Measurements from ENCODE around the gene TXNIP.

Gene TXNIP

DNA sequence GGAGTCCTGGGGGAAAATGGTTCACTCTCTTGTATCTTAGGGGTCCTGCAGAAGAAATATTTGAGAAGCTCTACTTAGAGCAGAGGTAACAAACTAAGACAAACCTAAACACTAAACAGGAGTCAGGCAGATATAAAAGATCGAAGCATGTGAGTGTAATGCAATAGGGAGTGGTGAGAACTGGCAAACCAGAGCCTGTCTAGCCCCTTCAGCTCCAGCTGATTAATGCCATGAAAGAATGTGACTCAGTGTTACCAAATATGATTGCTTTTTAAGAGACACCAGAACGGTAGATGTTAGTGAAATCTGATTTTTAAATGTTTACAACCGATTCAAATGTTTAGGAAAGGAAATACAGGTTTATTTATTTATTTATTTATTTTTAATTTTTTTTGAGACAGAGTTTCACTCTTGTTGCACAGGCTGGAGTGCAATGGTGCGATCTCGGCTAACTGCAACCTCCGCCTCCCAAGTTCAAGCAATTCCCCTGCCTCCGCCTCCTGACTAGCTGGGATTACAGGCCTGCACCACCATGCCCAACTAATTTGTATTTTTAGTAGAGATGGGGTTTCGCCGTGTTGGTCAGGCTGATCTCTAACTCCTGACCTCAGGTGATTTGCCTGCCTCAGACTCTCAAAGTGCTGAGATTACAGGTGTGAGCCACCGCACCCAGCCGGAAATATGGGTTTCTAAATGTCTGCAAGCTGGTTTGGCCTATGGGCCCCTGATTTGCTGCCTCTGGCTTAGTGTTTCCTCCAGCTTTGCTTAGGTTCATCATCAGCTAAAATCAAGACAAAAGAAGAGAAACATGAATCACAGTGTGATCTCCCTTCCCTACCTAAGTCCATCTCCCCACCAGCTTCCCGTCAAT, 12.2 kb downstream of the TXNIP start:
- peak; percentile 42 for DNase-seq

DNA sequence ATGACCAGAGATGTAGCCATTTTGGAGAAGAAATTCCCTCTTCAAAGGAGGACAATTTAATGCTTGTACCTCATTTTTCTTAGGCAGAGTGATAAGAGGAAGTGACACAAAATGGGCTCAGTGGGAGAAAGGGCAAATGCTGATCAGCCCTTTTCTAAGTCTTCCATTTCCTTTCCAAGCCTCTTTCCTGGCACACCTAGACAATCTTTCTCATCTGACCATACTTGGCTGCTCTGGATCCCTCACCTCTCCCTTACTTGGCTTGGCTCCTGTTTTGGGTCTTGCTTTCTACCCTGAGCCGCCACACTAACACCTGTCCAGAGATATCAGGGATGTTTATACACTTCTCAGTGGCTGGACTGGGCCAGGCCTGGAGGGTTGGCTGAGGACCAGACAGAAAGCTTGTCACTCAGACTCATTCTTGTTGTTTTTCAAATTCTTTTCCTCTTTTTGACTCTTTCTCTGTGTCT, 13.1 kb downstream of the TXNIP start:
- no peak for DNase-seq

DNA sequence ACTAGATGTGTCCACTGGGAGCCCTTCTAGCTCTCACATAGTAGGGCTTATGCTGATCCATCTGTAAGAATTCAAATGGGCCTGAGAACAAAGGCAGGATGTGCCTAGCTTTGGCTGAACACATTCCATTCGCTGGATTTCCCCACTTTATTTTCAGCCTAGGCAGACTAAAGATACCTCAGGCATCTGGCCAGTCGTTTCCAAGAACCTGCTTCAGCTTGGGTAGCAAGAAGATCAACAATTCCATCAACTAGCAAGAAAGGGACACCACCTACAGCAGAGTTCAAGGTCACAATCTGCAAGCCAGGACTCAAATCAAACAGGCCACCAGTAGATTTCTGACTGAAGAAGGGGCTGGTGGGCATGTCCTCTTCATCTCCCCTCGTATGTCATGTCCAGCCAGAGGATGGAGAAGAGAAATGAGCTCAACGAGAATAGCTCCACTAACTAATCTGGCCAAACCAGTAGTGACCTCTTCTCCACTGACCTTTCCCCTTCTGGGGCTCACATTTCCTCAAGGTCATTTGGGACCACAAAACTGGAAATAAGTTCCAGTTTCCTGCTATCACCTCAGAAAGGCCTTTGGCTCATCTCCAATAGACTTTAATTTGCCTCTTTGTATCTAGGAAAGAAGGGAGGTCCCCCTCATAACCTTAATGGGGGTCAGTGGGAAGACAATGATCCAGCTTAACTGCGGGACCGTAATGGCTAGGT, 14.2 kb downstream of the TXNIP start:
- no peak for DNase-seq

DNA sequence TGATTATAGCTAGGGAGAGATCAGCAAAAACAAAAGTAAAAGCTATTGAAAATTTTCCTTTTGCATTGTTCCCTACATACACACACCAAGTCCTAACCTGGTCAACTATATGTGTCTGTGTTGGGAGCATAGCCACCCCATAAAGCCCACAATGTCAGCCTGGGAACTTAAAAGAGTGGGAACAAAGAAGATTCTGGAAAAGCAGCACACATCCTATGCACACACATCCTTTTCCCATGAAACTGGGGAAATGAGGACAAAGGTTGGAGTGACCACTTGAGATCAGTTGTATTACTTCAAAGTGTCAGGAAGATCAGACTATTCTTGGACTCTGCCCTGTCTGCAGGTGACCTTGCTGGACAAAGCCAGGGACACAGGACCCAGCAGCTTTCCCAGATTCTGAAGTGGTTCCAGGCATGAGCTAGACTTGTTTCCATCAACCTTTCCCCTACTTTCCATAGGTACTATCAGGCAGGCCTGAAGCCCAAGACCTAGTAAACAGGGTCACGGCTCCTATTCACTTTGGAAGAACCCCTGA, 15.9 kb downstream of the TXNIP start:
- no peak for DNase-seq

DNA sequence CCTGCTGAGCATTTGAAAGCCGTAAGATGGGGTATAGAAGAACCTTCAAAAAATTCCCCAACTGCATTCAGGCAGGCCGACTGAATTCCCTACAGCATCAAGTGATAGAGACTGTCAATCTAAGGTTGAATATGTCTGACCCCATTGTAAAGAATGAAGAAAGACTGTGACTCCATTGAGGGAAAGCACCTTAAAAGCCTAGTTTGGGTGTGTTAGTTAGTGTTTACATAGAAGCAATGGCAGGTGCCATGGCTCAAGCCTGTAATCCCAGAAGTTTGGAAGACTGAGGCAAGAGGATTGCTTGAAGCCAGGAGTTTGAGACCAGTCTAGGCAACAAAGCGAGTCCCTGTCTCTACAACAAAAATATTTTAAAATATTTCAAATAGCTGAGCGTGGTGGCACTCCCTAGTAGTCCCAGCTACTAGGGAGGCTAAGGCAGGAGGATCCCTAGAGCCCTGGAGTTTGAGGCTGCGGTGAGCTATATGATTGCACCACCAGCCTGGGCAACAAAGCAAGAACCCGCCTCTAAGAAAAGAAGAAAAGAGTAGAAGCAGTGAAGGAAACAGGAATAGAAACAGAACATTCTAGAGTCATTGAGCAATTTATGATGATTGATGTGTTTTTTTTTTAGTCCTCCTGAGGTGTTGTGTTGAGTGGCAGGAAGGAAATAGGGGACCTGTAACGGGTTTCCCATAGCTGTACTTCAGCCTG, 16.5 kb downstream of the TXNIP start:
- DNase-seq: peak; percentile 55

DNA sequence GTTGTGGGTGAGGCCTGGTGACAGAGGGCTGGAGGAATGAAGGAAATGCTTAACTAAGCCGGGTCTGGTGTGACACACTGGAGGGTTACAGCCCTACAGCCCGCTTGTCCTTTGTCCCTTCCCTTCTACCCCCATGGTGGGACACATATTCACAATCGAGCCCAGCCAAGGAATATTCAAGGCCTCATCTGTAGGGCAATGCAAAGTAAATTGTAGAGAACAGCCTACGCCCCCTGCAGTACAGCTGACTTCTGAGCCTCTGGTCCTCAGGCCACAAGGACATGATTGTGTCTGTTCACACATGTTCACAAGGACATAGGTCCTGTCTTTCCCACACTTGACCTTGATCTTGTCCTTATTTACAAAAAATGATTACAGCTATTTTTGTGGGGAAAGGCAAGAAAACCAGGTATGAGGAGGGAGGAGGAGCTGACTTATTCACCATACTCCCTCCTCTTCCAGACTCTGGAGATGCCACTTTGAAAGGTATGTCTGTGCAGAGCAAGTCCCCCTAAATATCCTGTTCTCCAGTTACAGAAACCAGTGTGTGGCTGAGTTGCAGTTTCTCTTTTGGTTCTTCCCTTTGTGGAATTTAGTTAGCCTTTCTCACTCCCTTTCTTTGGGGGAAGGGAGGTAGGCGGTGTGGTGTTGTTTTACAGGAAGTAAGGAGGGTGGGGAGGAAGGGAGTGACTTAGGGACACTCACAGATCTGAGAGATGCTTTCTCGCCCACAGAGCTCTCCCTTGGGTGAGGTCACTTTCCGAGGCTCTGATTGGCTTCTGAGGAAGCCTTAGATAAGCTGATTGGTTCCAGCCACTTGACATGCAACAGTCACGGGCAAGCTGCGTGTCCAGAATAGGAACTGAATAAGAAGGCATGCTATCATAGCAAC, 17.3 kb downstream of the TXNIP start:
- peak; percentile 94 for DNase-seq

DNA sequence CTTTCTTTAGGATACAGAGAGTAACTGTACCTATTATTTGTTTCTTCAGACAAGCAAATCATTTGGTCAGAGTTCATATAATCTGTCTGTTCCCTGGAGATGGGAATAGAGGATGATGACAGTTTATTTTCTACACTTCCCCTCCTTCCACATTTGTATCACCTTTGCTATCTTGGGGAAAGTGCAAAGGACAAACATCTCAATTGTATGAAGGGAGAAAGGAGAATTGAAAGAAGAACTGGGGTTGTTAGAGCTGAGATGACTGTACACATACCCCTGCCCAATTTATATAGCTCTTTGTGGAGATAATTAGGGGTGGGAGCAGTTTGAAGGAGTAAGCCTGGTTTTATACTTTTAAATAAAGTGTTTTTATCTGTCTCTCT, 17.9 kb downstream of the TXNIP start:
- no peak for DNase-seq

DNA sequence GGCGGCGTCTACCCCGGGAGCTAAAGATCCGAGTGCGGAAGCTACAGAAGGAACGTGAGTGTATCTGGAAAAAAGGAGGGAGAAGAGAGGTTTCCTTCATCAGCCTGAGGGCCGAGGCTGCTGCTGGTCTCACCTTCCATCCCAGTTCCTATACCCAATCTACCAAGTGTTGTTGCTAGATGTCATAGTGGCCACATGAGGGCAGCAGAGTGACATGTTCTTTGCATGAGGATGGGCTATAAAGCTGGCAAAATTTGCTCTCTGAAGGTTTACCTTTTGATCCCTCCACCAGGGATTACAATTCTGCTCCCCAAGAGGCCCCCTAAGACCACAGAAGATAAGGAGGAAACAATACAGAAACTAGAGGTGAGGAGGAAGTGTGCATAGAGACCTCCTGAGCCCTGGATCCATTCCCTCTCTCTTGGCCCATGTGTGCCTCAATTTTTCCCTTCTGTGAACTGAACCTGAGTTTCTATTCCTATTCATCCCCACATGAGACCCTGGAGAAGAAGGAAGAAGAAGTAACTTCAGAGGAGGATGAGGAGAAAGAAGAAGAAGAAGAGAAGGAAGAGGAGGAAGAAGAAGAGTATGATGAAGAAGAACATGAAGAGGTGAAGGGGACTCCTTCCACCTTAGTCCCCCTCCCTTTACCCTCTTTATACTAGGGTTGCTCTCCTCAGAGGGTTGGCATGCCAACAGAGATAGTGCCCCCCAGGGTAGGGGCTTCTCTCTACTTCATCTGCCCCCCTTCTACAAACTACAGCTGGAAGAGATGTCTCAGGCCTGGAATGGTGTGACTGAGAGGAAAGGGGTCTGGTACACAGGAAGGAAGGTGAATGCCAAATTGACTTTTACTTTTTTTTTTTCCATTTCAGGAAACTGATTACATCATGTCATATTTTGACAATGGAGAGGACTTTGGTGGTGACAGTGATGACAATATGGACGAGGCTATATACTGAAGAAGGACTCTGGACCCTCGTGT, 18.6 kb downstream of the TXNIP start:
- DNase-seq: peak; percentile 83

DNA sequence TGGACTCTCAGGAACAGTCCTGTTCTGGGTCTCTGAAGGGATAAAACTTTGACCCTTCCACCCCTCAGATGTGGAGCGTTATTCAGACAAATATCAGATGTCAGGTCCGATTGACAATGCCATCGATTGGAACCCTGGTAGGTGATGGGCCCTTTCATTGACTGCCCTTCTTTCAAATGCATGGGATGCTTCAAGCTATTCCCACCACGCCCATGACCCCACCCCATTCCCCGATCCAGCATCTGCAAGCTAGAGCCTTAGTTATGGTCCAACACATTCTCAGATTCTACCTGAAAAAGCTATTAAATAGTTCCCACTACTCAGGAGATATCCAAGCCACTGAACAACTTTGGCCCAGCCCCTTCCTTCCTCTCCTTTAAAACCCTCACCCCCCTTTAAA, 19.4 kb downstream of the TXNIP start:
- no peak for DNase-seq

DNA sequence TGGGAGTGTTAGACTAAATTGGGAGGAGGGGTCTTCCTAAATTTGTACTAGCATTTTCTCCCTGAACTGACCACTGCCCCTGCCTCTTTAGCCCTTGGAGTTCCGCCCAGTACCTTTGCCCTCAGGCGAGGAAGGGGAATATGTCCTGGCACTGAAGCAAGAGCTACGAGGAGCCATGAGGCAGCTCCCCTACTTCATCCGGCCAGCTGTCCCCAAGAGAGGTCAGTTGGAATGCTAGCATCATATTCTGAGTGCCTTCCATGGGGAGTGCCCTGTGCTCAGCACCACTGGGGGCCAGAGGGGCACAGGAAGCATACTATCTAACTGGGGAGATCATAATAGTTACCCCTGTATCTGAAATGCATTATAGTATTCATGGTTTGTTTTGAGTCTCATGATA, 21.2 kb downstream of the TXNIP start:
- DNase-seq: no peak

DNA sequence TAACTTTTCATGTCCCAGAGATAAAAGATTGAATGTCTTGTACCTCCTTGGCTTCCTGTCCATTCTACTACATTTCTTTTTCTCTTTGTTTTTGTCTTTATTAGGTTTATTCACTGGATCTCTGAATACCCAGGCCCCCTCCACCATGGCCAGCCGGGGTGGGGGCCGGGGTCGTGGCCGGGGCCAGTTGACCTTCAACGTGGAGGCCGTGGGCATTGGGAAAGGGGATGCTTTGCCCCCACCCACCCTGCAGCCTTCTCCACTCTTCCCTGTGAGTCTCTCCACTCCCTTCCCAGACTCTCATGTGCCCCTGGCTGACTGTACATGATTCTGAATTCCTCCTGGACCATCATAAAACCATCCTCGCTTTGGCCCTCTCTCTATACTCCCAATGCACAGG, 21.7 kb downstream of the TXNIP start:
- DNase-seq: no peak

DNA sequence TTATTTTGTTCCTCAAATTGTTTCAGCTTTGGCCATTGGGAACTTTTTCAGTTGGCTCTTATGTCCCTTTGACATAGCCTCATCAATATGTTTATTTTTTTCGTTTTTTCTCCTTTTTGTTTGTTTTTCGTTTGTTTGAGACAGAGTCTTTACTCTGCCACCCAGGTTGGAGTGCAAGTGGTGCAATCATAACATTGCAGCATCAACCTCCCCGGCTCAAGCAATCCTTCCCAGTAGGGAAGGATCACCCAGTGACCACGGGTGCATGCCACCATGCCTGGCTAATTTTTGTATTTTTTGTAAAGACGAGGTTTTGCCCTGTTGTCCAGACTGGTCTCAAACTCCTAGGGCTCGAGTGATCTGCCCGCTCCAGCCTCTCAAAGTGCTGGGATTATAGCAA, 23.8 kb downstream of the TXNIP start:
- no peak for DNase-seq

DNA sequence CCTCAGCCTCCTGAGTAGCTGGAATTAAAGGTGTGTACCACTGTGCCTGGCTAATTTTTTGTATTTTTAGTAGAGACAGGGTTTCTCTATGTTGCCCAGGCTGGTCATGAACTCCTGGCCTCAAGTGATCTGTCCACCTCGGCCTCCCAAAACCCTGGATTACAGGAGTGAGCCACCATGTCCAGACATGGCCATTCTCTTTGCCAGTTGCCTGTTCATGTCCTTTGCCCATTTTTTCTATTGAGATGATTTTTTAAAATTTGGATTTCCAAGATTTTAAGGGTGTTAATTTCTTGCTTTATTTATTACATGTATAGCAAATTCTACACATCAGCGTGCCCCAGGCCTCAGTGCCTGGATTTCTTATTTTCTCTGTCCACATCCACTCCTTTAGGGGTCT, 29.1 kb downstream of the TXNIP start:
- no peak for DNase-seq

DNA sequence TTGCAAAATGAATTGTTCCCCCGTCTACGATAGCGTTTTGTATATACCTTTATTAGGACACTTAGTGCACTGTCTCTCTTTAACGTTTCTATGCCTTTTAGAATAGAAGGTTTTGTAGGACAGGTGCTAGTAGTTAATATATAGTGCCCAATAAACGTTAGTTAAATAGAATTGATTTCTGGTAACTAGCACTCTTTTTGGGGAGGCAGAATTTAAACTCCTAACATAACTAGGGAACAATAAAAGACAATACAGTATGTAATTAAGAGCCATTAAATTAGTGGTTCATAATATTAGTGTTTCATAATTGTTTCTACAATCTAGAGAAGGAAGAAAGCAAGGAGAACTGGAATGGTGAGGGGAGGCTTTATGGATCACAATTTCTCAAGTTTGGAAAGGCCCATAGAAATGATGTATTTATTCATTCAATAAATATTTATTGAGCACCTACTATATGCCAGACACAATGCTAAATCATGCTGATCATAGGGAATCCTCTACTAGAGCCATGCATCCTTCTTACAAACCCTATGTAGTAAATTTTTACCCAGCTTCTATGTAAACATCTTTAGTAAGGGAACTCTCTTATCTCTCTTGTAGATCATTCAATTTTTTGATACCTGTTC, 31.1 kb downstream of the TXNIP start:
- DNase-seq: no peak

DNA sequence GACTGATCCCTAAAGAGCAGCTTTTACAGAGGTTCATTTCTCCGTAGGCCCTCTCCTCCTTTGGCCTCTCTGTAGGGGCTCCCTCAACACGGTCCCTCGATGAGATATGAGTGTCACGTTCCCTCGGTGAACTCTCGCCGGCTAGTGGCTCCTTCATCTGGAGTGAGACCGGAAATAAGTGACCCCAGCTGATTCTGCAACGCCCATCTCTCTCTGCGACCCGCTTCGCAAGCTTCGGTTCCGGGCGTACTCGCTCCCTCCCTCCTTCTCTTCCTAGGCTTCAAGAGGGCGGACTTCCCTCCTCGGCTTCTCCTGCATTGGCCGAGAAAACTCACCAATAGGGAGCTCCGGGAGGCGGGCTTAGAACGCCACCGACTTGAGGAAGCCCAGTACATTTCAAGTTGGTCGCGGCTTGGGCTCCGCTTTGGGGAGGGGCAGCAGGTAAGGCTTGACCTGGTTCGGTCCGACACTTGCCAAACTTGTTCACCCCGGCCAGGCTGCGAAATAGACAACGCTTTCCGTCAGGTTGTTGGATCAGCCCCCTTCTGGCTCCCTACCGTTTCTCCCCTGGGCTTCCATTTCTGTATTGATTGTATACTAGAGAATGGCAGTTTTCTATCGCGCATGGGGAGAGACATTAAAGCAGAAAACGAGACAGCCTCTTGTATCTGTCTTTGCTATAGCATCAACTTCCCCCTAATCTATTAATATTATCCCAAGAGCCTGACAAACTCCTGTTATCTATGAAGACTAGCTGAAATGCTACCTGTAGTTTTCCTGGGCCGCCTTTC, 31.9 kb downstream of the TXNIP start, which contains the start of the genes ANKRD34A and POLR3GL:
Gene ANKRD34A, minus strand, starts transcription at position 248 of the 791 bp plus-strand sequence. CDS start 2,816 bp downstream, outside the sequence.
Gene POLR3GL, plus strand, starts transcription at position 363 of the 791 bp plus-strand sequence. CDS start 10,176 bp downstream, outside the sequence.
- peak; percentile 92 for DNase-seq

DNA sequence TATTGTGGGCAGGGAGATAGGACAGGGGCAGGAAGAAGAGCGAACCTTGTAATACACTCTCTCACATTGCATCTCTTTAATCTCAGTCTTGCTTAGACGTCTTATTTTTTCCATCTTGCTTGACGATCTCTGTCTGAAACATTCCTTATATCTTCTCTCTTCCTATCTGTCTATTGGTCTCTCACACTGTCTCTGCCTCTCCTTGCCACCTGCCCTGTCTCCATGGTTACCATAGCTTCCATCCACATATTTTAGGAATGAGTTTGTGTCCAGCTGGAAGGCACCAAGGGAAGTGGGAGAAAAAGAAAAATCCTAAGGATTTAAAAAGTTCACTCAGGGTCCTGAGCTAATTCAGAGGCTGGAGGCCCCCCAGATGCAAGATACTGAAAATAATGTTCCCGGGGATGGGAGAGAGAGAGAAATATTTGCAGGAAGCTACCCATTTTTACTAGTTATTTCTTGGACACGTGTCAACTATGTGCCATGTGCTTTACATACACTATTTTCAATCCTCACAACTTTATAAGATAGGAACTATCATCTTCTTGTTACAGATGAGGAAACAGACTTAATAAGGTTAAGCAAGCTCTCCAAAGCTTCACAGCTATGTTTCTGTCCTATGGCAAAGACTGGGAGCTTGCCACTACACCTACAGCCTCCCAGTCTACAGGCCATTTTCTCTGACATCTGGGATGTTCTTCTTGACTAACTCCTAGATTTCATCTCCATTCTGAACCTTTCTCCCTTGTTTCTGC, 32.9 kb downstream of the TXNIP start:
- DNase-seq: no peak

DNA sequence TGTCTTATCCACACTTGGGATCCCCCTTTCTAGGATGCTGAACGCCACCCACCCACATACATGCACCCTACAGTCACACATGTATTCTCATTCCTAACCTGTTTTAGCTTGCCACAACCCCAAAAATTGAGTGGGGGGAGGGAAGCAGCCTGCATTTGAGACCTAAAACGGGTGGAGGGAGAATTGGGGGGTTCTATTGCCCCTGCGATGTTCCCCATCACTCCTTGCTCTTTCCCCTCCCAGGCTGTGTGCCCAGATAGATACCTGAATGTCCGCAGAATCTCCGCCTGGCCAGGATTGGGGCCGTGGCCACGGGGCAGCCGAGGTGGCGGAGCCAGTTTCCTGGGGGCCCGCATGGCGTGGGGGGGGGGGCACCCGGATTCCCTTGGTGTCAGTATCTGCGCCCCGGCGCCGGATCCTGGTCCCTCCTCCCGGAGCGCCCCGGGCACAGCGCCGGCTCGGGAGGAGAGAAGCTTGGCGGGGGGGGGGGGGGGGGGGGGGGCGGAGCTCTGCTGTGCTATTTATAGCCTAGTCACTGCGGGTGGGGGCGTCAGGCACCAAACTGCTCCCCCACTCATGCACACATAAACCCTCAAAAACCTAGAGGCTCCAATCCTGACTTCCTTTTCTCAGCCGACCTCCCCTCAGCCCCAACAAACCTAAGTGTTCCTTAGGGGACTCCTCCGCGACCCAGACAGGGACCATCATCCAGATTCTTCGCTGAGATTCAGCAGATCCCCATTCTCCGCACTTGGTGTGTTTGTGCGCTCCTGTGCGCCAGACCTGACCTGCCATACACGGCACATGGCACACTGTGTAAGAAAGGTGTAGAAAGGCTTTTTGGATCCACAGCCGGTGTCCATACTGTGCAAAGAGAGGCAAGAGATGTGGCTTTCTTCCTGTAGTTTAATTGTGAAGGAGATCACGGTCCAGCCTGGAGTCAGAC, 33.9 kb downstream of the TXNIP start:
- no peak for DNase-seq

Measured in CD4-positive, alpha-beta T cell treated with Interleukin-15 for 1 hour (primary cell).